BLaER1 treated with 17β-estradiol and CSF1 and Interleukin-3, amounts not matched to agents 10 nM and 100 nM (cell line): ENCODE results near the gene SMIM36.
"Not testable (repeated sequence)": the region's sequence is repeated elsewhere in the genome, so short reads cannot be mapped to it uniquely, and the experiment has no call there.

Experiments used
- H3K27ac ChIP-seq, 11 experiments: shearing (Covaris generic); formaldehyde crosslinking; 2 replicates each; pipeline ENCODE4 v1.8.1; 2022
- H3K27me3 ChIP-seq, 11 experiments: shearing (Covaris generic); formaldehyde crosslinking; 2 replicates each; pipeline ENCODE4 v1.8.1; 2022
- H3K36me3 ChIP-seq, 11 experiments: shearing (Covaris generic); formaldehyde crosslinking; 2 replicates each; pipeline ENCODE4 v1.8.1; 2022
- H3K4me1 ChIP-seq, 10 experiments: shearing (Covaris generic); formaldehyde crosslinking; 2 replicates each; pipeline ENCODE4 v1.8.1; 2022
- H3K4me2 ChIP-seq, 11 experiments: shearing (Covaris generic); formaldehyde crosslinking; 2 replicates each; pipeline ENCODE4 v1.8.1; 2022
- H3K4me3 ChIP-seq, 10 experiments: shearing (Covaris generic); formaldehyde crosslinking; 2 replicates each; pipeline ENCODE4 v1.8.1; 2022
- H3K9ac ChIP-seq, 11 experiments: shearing (Covaris generic); formaldehyde crosslinking; 2 replicates each; pipeline ENCODE4 v1.8.1; 2022
- H3K9me3 ChIP-seq, 11 experiments: shearing (Covaris generic); formaldehyde crosslinking; replicated peaks in 1 of 11; 2 replicates each; pipeline ENCODE4 v1.8.1; 2022
- H4K20me1 ChIP-seq, 11 experiments: shearing (Covaris generic); formaldehyde crosslinking; 2 replicates each; pipeline ENCODE4 v1.8.1; 2022
- Cebpa-rat ChIP-seq, 11 experiments: shearing (Covaris generic); IDR thresholded peaks; 2 replicates each; pipeline ENCODE4 v1.8.1; 2022

Gene SMIM36

GRCh38 chr17:55487695-55488432 is 23.4 kb downstream of the SMIM36 start:
- H3K4me1 ChIP-seq = peaks cover 0 to 6% (median 0%) of the 10 kb centered on the region in 10 experiments; a peak in 2 of 20 replicates
- no peak overlapping the region for H3K27ac ChIP-seq
- no peak overlapping the region for H3K4me2 ChIP-seq
- H3K27me3 ChIP-seq = no peaks in the 10 kb centered on the region
- no peak overlapping the region for H3K9ac ChIP-seq
- TF ChIP-seq Cebpa-rat (IDR thresholded peaks at IDR 0.05) = no peak
- no peak overlapping the region for H3K4me3 ChIP-seq
- no peaks in the 10 kb centered on the region for H4K20me1 ChIP-seq
- H3K9me3 ChIP-seq = no peaks in the 10 kb centered on the region
- no peaks in the 10 kb centered on the region for H3K36me3 ChIP-seq

GRCh38 chr17:55484575-55484974 is 26.7 kb downstream of the SMIM36 start:
- Histone ChIP-seq H3K27ac (no peak overlapping the region), H3K9ac (no peak overlapping the region), H3K4me3 (no peak overlapping the region), H3K9me3 (0 out of 22 replicates have a peak, but pooled peaks cover 0 to 2% (median 0%) of the 10 kb centered on the region in 11 experiments), H3K4me2 (no peak overlapping the region), H3K36me3 (no peaks in the 10 kb centered on the region), H3K27me3 (no peaks in the 10 kb centered on the region), H4K20me1 (no peaks in the 10 kb centered on the region), H3K4me1 (peaks cover 18 to 35% (median 21%) of the 10 kb centered on the region in 10 experiments)
- no peak for TF ChIP-seq Cebpa-rat (IDR thresholded peaks at IDR 0.05)

- H4K20me1 ChIP-seq = no peaks in the 10 kb centered on the region
- no peak overlapping the region for H3K4me3 ChIP-seq
- H3K27ac ChIP-seq = no peak overlapping the region
- no peak overlapping the region for H3K9ac ChIP-seq
- H3K27me3 ChIP-seq = no peaks in the 10 kb centered on the region
- H3K9me3 ChIP-seq = 0 out of 22 replicates have a peak, but pooled peaks cover 0 to 2% (median 0%) of the 10 kb centered on the region in 11 experiments
- no peak for TF ChIP-seq Cebpa-rat (IDR thresholded peaks at IDR 0.05)
- H3K36me3 ChIP-seq = no peaks in the 10 kb centered on the region
- H3K4me1 ChIP-seq = peaks cover 18 to 40% (median 23%) of the 10 kb centered on the region in 10 experiments
- H3K4me2 ChIP-seq = peak overlapping the region in 3 of 11 experiments; percentile 2 to 5 (median 2); a peak in 2 of 22 replicates
Measured at GRCh38 chr17:55482591-55483389, 28.5 kb downstream of the SMIM36 start.

DNA sequence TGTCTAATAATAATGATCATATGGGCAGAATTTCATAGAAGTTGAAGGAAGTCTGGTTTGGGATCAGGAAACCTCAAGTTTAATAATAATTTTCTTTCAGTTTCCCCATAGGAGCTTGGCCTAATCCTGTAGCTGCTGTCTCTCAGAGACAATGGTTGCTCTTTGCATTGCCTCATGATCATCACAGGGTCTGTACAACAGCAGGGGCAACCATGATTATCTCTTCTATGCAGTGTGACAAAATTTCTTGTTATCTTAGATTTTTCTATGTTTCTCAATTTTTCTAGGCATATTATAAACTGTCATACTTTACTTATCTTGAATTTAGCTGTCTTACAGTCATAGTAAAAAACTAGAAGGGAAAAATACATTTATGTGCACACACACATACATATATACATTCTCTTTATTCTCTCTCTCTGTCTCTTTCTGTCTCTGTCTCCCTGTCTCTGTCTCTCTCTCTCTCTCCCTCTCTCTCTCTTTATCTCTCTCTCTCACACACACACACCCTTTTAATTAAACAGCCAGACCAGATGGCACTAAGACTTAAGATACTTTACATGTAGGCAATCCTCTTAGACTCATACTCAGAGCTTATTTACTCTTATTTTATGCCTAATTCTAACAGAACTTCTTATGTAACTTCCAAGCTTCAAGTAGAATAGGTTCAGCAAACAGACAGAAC is 30.5 kb downstream of the SMIM36 start:
- H3K9me3 ChIP-seq = 0 out of 22 replicates have a peak, but pooled peaks cover 0 to 2% (median 0%) of the 10 kb centered on the region in 11 experiments
- no peaks in the 10 kb centered on the region for H4K20me1 ChIP-seq
- no peaks in the 10 kb centered on the region for H3K27me3 ChIP-seq
- H3K9ac ChIP-seq = peak overlapping the region in 1 of 11 experiments; percentile 7; a peak in 1 of 22 replicates
- H3K4me2 ChIP-seq = peak overlapping the region; percentile 54 to 83 (median 68)
- peaks cover 18 to 40% (median 23%) of the 10 kb centered on the region in 10 experiments for H3K4me1 ChIP-seq
- H3K36me3 ChIP-seq = no peaks in the 10 kb centered on the region
- no peak for TF ChIP-seq Cebpa-rat (IDR thresholded peaks at IDR 0.05)
- H3K4me3 ChIP-seq = no peak overlapping the region
- H3K27ac ChIP-seq = peak overlapping the region in 6 of 11 experiments; percentile 2 to 39 (median 15); a peak in 3 of 22 replicates

DNA sequence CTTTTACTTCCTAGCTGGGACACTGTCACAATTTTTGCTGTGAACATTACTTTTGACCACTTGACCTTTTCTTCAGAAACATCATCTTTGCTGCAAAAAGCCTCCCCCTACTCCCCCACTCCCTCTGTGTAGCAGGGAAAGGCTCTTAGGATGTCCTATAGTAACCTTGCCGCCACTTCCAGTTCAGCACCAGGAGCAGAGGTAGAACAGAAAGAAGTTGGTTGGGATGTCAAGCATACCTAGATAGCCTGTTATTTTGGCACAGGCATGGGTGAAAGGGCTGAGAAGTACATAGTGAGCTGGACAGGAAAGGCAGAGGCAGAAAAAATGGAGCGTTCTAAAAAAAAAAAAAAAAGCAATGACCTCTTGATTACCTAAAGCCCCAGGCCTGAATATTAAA is 31.3 kb downstream of the SMIM36 start:
- peak overlapping the region; percentile 54 to 83 (median 68); a peak in 20 of 22 replicates for H3K4me2 ChIP-seq
- peaks cover 18 to 40% (median 23%) of the 10 kb centered on the region in 10 experiments for H3K4me1 ChIP-seq
- no peaks in the 10 kb centered on the region for H3K36me3 ChIP-seq
- no peak overlapping the region for H3K9ac ChIP-seq
- no peaks in the 10 kb centered on the region for H4K20me1 ChIP-seq
- no peak overlapping the region for H3K4me3 ChIP-seq
- 0 out of 22 replicates have a peak, but pooled peaks cover 0 to 2% (median 0%) of the 10 kb centered on the region in 11 experiments for H3K9me3 ChIP-seq
- H3K27me3 ChIP-seq = no peaks in the 10 kb centered on the region
- no peak overlapping the region for H3K27ac ChIP-seq
- TF ChIP-seq Cebpa-rat (IDR thresholded peaks at IDR 0.05) = no peak

- Histone ChIP-seq H3K27me3 (no peaks in the 10 kb centered on the region), H3K4me3 (no peak overlapping the region), H3K9me3 (peaks cover 0 to 2% (median 0%) of the 10 kb centered on the region in 11 experiments; a peak in 1 of 22 replicates), H3K4me1 (peaks cover 18 to 40% (median 23%) of the 10 kb centered on the region in 10 experiments), H4K20me1 (no peaks in the 10 kb centered on the region), H3K27ac (no peak overlapping the region), H3K9ac (no peak overlapping the region), H3K36me3 (no peaks in the 10 kb centered on the region), H3K4me2 (peak overlapping the region in 1 of 11 experiments; percentile 54; a peak in 1 of 22 replicates)
- TF ChIP-seq Cebpa-rat (IDR thresholded peaks at IDR 0.05) = no peak
Measured at GRCh38 chr17:55478971-55479370, 32.3 kb downstream of the SMIM36 start.

DNA sequence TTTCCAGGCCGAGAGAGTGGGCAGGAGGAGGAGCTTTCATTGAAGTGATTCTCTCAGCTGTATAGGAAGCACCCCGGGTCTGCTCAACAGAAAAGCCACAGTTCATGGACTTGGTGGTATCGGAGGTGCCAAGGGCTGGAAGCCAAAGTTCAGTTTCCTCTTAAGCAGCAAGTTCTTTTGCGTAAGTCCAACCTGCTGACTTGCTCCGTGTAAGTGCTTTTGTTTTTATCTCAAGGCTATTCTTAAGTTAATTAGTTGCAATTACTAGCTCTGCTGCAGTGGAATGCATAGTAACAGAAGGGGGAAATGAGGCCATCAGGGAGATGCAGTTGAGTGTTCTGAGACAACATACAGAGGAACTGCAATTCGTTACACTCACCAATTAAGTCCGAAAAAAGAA is 44.6 kb downstream of the SMIM36 start:
- H3K9ac ChIP-seq = peak overlapping the region in 9 of 11 experiments; percentile 0 to 51 (median 24); a peak in 14 of 22 replicates
- no peaks in the 10 kb centered on the region for H4K20me1 ChIP-seq
- no peaks in the 10 kb centered on the region for H3K36me3 ChIP-seq
- peaks cover 31 to 76% (median 45%) of the 10 kb centered on the region in 10 experiments for H3K4me1 ChIP-seq
- no peaks in the 10 kb centered on the region for H3K27me3 ChIP-seq
- peak overlapping the region; percentile 71 to 86 (median 81) for H3K4me2 ChIP-seq
- peak overlapping the region; percentile 2 to 56 (median 44); a peak in 16 of 20 replicates for H3K4me3 ChIP-seq
- H3K27ac ChIP-seq = peak overlapping the region in 7 of 11 experiments; percentile 8 to 63 (median 56); a peak in 14 of 22 replicates
- 0 out of 22 replicates have a peak, but pooled peaks of 2 of the 11 experiments have one; percentile 12 to 13 for TF ChIP-seq Cebpa-rat (IDR thresholded peaks at IDR 0.05)
- H3K9me3 ChIP-seq = peaks cover 0 to 38% (median 19%) of the 10 kb centered on the region in 11 experiments; a peak in 14 of 22 replicates

GRCh38 chr17:55465771-55466170 is 45.5 kb downstream of the SMIM36 start:
- H4K20me1 ChIP-seq, H3K27ac ChIP-seq, H3K9ac ChIP-seq, H3K36me3 ChIP-seq, H3K27me3 ChIP-seq: not testable (repeated sequence)
- Histone ChIP-seq H3K4me2 (peak overlapping the region; percentile 71 to 86 (median 81); a peak in 21 of 22 replicates), H3K4me1 (peaks cover 31 to 76% (median 45%) of the 10 kb centered on the region in 10 experiments), H3K9me3 (peaks cover 0 to 30% (median 19%) of the 10 kb centered on the region in 11 experiments; a peak in 14 of 22 replicates), H3K4me3 (peak overlapping the region in 1 of 10 experiments; percentile 47; a peak in 1 of 20 replicates)
